Measurements from ENCODE around the gene GHR. TPM values are rescaled to one million over a fixed set of nuclear protein-coding genes. Genes with fewer than 3 reads are reported as not detected.

GHR gene
- total RNA-seq, 1 experiment from 2014 or later: 0.05 TPM

GRCh38 chr5:42606464-42606869 lies 183.2 kb downstream of the GHR start:
- H3K27me3 ChIP-seq (ENCODE audit: control insufficient read depth, insufficient read depth, low read length): peaks cover 4% of the 10 kb centered on the region
- in situ Hi-C loops (cut with HindIII; ENCODE audit: low pct_unique_long_range_greater_than_20kb, low sequenced_read_pairs): no loop called here
- intact Hi-C loops (cut with micrococcal nuclease; ENCODE audit: unreplicated experiment): no loop called here
- DNase-seq (ENCODE audit: low read depth, low spot score): no peak
- no peaks in the 10 kb centered on the region for H3K36me3 ChIP-seq (ENCODE audit: control insufficient read depth, insufficient read depth, low read length)
- ChIA-PET POLR2A (no interaction called here), CTCF (no interaction called here)
- no TSS peak for BruUV-seq (replicated peaks)
- H3K4me3 ChIP-seq (ENCODE audit: low read depth in 2 of 2, low read length in 2 of 2): no peak overlapping the region
- no peaks in the 10 kb centered on the region for H3K9me3 ChIP-seq (ENCODE audit: control insufficient read depth, insufficient read depth, low read depth, low read length)
- no peak for ATAC-seq
- TF ChIP-seq REST (IDR thresholded peaks at IDR 0.05; ENCODE audit: insufficient read depth in 1 of 2, low read depth in 2 of 2, low read length in 1 of 2) (no peak), POLR2AphosphoS5 (IDR thresholded peaks at IDR 0.05; ENCODE audit: low read depth, low read length) (no peak), TCF7L2 (IDR thresholded peaks at IDR 0.05; ENCODE audit: low read depth, low read length) (no peak), CTCF (IDR thresholded peaks at IDR 0.05) (no peak), SIN3A (IDR thresholded peaks at IDR 0.05; ENCODE audit: borderline replicate concordance, insufficient read depth, low read depth, low read length) (no peak)
- no peak overlapping the region for H3K27ac ChIP-seq (ENCODE audit: low read length)
- H3K4me1 ChIP-seq (ENCODE audit: control insufficient read depth, insufficient read depth, low read length): no peaks in the 10 kb centered on the region

- ChIA-PET POLR2A (no interaction called here), CTCF (no interaction called here)
- BruUV-seq (replicated peaks): no TSS peak
- in situ Hi-C loops (cut with HindIII; ENCODE audit: low pct_unique_long_range_greater_than_20kb, low sequenced_read_pairs): no loop called here
- no peak overlapping the region for H3K27ac ChIP-seq (ENCODE audit: low read length)
- TF ChIP-seq SIN3A (IDR thresholded peaks at IDR 0.05; ENCODE audit: borderline replicate concordance, insufficient read depth, low read depth, low read length) (no peak), TCF7L2 (IDR thresholded peaks at IDR 0.05; ENCODE audit: low read depth, low read length) (no peak), CTCF (IDR thresholded peaks at IDR 0.05) (no peak), POLR2AphosphoS5 (IDR thresholded peaks at IDR 0.05; ENCODE audit: low read depth, low read length) (no peak), REST (IDR thresholded peaks at IDR 0.05; ENCODE audit: insufficient read depth in 1 of 2, low read depth in 2 of 2, low read length in 1 of 2) (no peak)
- no peaks in the 10 kb centered on the region for H3K36me3 ChIP-seq (ENCODE audit: control insufficient read depth, insufficient read depth, low read length)
- no peak overlapping the region for H3K4me3 ChIP-seq (ENCODE audit: low read depth in 2 of 2, low read length in 2 of 2)
- H3K4me1 ChIP-seq (ENCODE audit: control insufficient read depth, insufficient read depth, low read length): no peaks in the 10 kb centered on the region
- ATAC-seq (no peak), DNase-seq (ENCODE audit: low read depth, low spot score) (no peak)
- intact Hi-C loops (cut with micrococcal nuclease; ENCODE audit: unreplicated experiment): no loop called here
- H3K27me3 ChIP-seq (ENCODE audit: control insufficient read depth, insufficient read depth, low read length): no peaks in the 10 kb centered on the region; the same call in 1 of the 2 replicates
- H3K9me3 ChIP-seq (ENCODE audit: control insufficient read depth, insufficient read depth, low read depth, low read length): no peaks in the 10 kb centered on the region
These were observed 188.2 kb downstream of the GHR start for GRCh38 chr5:42611437-42611836.

Measured in Panc1 (cell line).